K562 (cell line): ENCODE data around the gene AACS. TPM values are rescaled to one million over a fixed set of nuclear protein-coding genes. Genes with fewer than 3 reads are reported as not detected.

Experiments used
- ATAC-seq: fragments of 200-7000 bp; cut with Tn5 transposase; 3 replicates; pipeline ENCODE4 v1.9.1; 2020; ENCODE audit warnings: moderate library complexity
- BruUV-seq: library from RNA; stranded (reverse); fragments of 400-500 nt; replicated peaks from 2 replicates; lab custom pipeline; 2021; lab: Mats Ljungman, UMichigan
- CTCF ChIA-PET: fragments of 300-600 bp; formaldehyde crosslinking; extraction: SDS; loops from one replicate; lab custom pipeline; 2021; ENCODE audit warnings: low intra/inter-chr PET ratio; lab: Yijun Ruan, JAX
- POLR2A ChIA-PET: fragments of 300-600, 350-650 bp; sonication (Branson Sonifier 250); formaldehyde crosslinking; extraction: SDS; loops from one replicate; lab custom pipeline; 2021; ENCODE audit warnings: antibody characterized with exemption, inconsistent platforms; lab: Yijun Ruan, JAX
- DNase-seq, 4 experiments: peaks; one replicate each; pipeline versions ENCODE4 v3.0.0 to v3.0.0-alpha.2; 2011 to 2018; ENCODE audit warnings: low spot score in 3 of 4, mixed read lengths in 3 of 4; ENCODE audit errors: extremely low read depth in 1 of 4
- FAIRE-seq: peaks from 2 replicates; lab custom pipeline; 2011; peaks lifted over from hg19 to GRCh38; lab: Jason Lieb, UNC
- H2AFZ ChIP-seq: 2 replicates; pipeline ENCODE4 v1.6.0; 2011; ENCODE audit warnings: low read depth, low read length, control low read depth, inconsistent platforms
- H3K27ac ChIP-seq: fragments of 200-600 bp; 3 replicates; pipeline ENCODE4 v1.8.0; 2011; ENCODE audit warnings: low read depth, mild to moderate bottlenecking, control low read depth, inconsistent platforms, low read length, moderate library complexity, mixed read lengths; ENCODE audit errors: extremely low read depth
- H3K27me3 ChIP-seq, 2 experiments: fragments of 300-600 bp in 1 of 2; 2 replicates in 1 of 2; 3 replicates in 1 of 2; pipeline versions ENCODE4 v1.6.0 to v1.8.0; 2011; ENCODE audit warnings: inconsistent platforms in 2 of 2, low read length in 2 of 2, mild to moderate bottlenecking in 1 of 2, mixed read lengths in 1 of 2, moderate library complexity in 1 of 2; ENCODE audit not compliant: control insufficient read depth in 2 of 2, insufficient read depth in 2 of 2
- H3K36me3 ChIP-seq: fragments of 300-600 bp; 3 replicates; pipeline ENCODE4 v1.8.0; 2011; ENCODE audit warnings: mild to moderate bottlenecking, low read length, inconsistent platforms; ENCODE audit not compliant: control insufficient read depth, insufficient read depth
- H3K4me1 ChIP-seq, 2 experiments: fragments of 200-600 bp in 1 of 2; replicated peaks in 1 of 2; 2 replicates in 1 of 2; 3 replicates in 1 of 2; pipeline versions ENCODE4 v1.5.1 to v1.8.0; 2011; ENCODE audit warnings: inconsistent platforms in 2 of 2, low read length in 2 of 2, mild to moderate bottlenecking in 1 of 2, mixed read lengths in 1 of 2, moderate library complexity in 1 of 2; ENCODE audit not compliant: control insufficient read depth in 2 of 2, insufficient read depth in 2 of 2
- H3K4me2 ChIP-seq: 2 replicates; pipeline ENCODE4 v1.6.1; 2011; ENCODE audit warnings: low read length, control low read depth, inconsistent platforms, mixed read lengths; ENCODE audit not compliant: insufficient read depth
- H3K4me3 ChIP-seq: fragments of 200-600 bp; sonication (generic), shearing (Covaris generic); 2 replicates; pipeline ENCODE4 v1.5.1; 2016; ENCODE audit warnings: control low read depth, inconsistent platforms
- H3K79me2 ChIP-seq: fragments of 200-600 bp; 3 replicates; pipeline ENCODE4 v1.8.0; 2011; ENCODE audit warnings: low read length, inconsistent platforms; ENCODE audit not compliant: control insufficient read depth, insufficient read depth
- H3K9ac ChIP-seq, 2 experiments: 2 replicates each; pipeline versions ENCODE4 v1.6.0 to v1.6.1; 2011; ENCODE audit warnings: low read depth in 2 of 2, low read length in 2 of 2, control low read depth in 1 of 2, inconsistent platforms in 1 of 2, mild to moderate bottlenecking in 1 of 2, mixed read lengths in 1 of 2; ENCODE audit not compliant: insufficient read depth in 1 of 2
- H3K9me1 ChIP-seq: one replicate; pipeline ENCODE4 v1.6.0; 2011; ENCODE audit warnings: inconsistent platforms, mild to moderate bottlenecking, low read length, moderate library complexity; ENCODE audit not compliant: control insufficient read depth, insufficient read depth
- H3K9me3 ChIP-seq: replicated peaks from 2 replicates; pipeline ENCODE4 v1.5.1; 2011; ENCODE audit warnings: low read depth, low read length, inconsistent platforms; ENCODE audit not compliant: control insufficient read depth, insufficient read depth
- H4K20me1 ChIP-seq: replicated peaks from 2 replicates; pipeline ENCODE4 v1.6.1; 2011; ENCODE audit warnings: low read length, inconsistent platforms, mixed read lengths; ENCODE audit not compliant: control insufficient read depth, insufficient read depth
- ADNP ChIP-seq: fragments of 200-800 bp; sonication (Bioruptor generic); IDR thresholded peaks from 2 replicates; pipeline ENCODE4 v1.6.1; 2016; ENCODE audit warnings: missing genetic modification characterization, missing compliant biosample characterization
- BRD9 ChIP-seq: fragments of 450-650 bp; IDR thresholded peaks from 2 replicates; pipeline ENCODE4 v1.6.1; 2018; ENCODE audit warnings: low read depth; ENCODE audit not compliant: partially characterized antibody
- DPF2 ChIP-seq: fragments of 450-650 bp; IDR thresholded peaks from 2 replicates; pipeline ENCODE4 v1.6.1; 2016
- HDAC3 ChIP-seq: fragments of 450-650 bp; IDR thresholded peaks from 2 replicates; pipeline ENCODE4 v1.6.1; 2018; ENCODE audit warnings: borderline replicate concordance, mild to moderate bottlenecking, moderate library complexity; ENCODE audit not compliant: partially characterized antibody
- KLF6 ChIP-seq: fragments of 250-450 bp; sonication (Bioruptor Pico); IDR thresholded peaks from 2 replicates; pipeline ENCODE4 v1.4.0; 2020; ENCODE audit warnings: mild to moderate bottlenecking, moderate library complexity, borderline replicate concordance
- NFIC ChIP-seq: fragments of 450-650 bp; IDR thresholded peaks from 2 replicates; pipeline ENCODE4 v1.6.1; 2017; ENCODE audit warnings: mild to moderate bottlenecking, inconsistent platforms
- SRSF3 ChIP-seq: fragments of 200-400 bp; formaldehyde crosslinking; IDR thresholded peaks from 2 replicates; pipeline ENCODE4 v1.6.1; 2016; ENCODE audit warnings: mild to moderate bottlenecking, low read length, moderate library complexity; ENCODE audit not compliant: insufficient read depth
- U2AF2 ChIP-seq: fragments of 200-400 bp; formaldehyde crosslinking; optimal IDR thresholded peaks from 2 replicates; pipeline ENCODE3; 2017; ENCODE audit warnings: low read depth, mild to moderate bottlenecking, low read length
- ZBTB9 ChIP-seq: fragments of 450-650 bp; formaldehyde crosslinking; IDR thresholded peaks from 2 replicates; pipeline ENCODE4 v1.4.0; 2020; ENCODE audit warnings: mild to moderate bottlenecking, moderate library complexity
- ZKSCAN8 ChIP-seq: fragments of 200-800 bp; sonication (Bioruptor generic); IDR thresholded peaks from 2 replicates; pipeline ENCODE4 v1.6.1; 2016; ENCODE audit warnings: missing genetic modification characterization, missing compliant biosample characterization
- ZNF445 ChIP-seq: fragments of 250-450 bp; sonication (Bioruptor Pico); IDR thresholded peaks from 2 replicates; pipeline ENCODE4 v1.4.0; 2020; ENCODE audit warnings: low read depth, mild to moderate bottlenecking, moderate library complexity
- WGBS: fragments of 100-300 bp; shearing (Covaris generic); methylation state at CpG from one replicate; pipeline ENCODE4 v1.1.6; 2016; ENCODE audit warnings: low coverage, mixed read lengths; ENCODE audit not compliant: insufficient coverage; ENCODE audit errors: missing lambda C conversion rate; 5-methylcytosine and 5-hydroxymethylcytosine counted together
- in situ Hi-C: fragments of 300-500 bp; cut with MboI; formaldehyde crosslinking; loops from 4 replicates; pipeline ENCODE4 v1.15.0; 2018; ENCODE audit warnings: inconsistent platforms, mixed read lengths
- intact Hi-C: fragments of 100-400 bp; cut with micrococcal nuclease; formaldehyde crosslinking; loops from 2 replicates; pipeline ENCODE4 v1.14.2; 2022
- polyA plus RNA-seq, 8 experiments: library from polyadenylated mRNA; depleted of rRNA in 4 of 8; stranded (reverse) in 5 of 8; unstranded in 3 of 8; fragments of >200 nt; fragmentation: Nextera tagmentation in 2 of 8; fragmentation: Illumina TruSeq in 1 of 8; extraction: Ambion mirVana in 2 of 8; extraction: Trizol in 1 of 8; gene quantifications; 2 replicates each; pipeline versions ENCODE4 v1.2.1 to v1.2.3, GENCODE V29; 2011 to 2014; ENCODE audit warnings: inconsistent platforms in 1 of 8, missing spikeins in 1 of 8
- total RNA-seq, 7 experiments: library from RNA; depleted of rRNA in 6 of 7; stranded (reverse); fragments of >200 nt in 6 of 7; fragmentation: Illumina TruSeq in 2 of 7; extraction: Trizol in 2 of 7; gene quantifications; 2 replicates each; pipeline versions ENCODE4 v1.2.1 to v1.2.3, GENCODE V29; 2011 to 2021; ENCODE audit warnings: low replicate concordance in 1 of 7
- TF ChIP-seq, protein P1 (sequence below): sonication (generic); formaldehyde crosslinking; IDR thresholded peaks from 2 replicates; pipeline ENCODE4 v1.8.1; 2023; ENCODE audit warnings: mild to moderate bottlenecking, missing genetic modification reagents

AACS gene
- total and polyA plus RNA-seq, 9 of the 15 experiments (the other 6 are each of a cell fraction or from before 2014, with no cell fraction given), result 2.4 to 13.0 (median 6.0) TPM

- no peak for TF ChIP-seq ADNP (tag)
- no peak for TF ChIP-seq ZBTB9 (CRISPR knock-in tag)
- no peak for TF ChIP-seq KLF6
These were observed 122.8 kb downstream of the AACS start (continued) for GRCh38 chr12:125187780-125188741.

DNA sequence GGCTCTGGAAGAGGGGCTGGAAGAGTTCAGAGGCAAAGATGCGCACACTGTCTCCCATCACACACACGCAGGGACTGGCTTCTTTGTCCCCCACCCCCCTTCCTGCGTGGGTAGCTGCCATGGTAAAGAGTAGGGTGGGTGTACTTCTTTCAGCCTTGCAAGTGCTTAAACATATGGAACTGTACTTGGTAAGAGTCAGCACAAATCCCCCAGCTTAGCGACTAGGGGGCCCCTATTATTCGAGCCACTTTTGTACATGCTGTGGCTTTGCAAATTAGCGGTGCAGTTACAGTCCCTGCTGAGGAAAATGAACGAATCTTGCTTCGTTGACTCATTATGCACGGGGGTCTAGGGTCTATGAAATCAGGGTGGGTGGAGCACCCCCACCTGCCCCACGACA, 123.8 kb downstream of the AACS start:
- no peak for ATAC-seq
- no peaks in the 10 kb centered on the region for H3K79me2 ChIP-seq
- peaks cover 19 to 55% of the 10 kb centered on the region in 2 experiments for H3K27me3 ChIP-seq
- no peak overlapping the region for H3K4me3 ChIP-seq
- peaks cover 0 to 20% of the 10 kb centered on the region in 2 experiments; a peak in 2 of 5 replicates for H3K4me1 ChIP-seq
- TF ChIP-seq NFIC (no peak), BRD9 (no peak), ZKSCAN8 (CRISPR knock-in tag) (no peak), HDAC3 (no peak), DPF2 (no peak), U2AF2 (no peak), ZNF445 (no peak), SRSF3 (no peak)
- TF ChIP-seq, protein P1, sequence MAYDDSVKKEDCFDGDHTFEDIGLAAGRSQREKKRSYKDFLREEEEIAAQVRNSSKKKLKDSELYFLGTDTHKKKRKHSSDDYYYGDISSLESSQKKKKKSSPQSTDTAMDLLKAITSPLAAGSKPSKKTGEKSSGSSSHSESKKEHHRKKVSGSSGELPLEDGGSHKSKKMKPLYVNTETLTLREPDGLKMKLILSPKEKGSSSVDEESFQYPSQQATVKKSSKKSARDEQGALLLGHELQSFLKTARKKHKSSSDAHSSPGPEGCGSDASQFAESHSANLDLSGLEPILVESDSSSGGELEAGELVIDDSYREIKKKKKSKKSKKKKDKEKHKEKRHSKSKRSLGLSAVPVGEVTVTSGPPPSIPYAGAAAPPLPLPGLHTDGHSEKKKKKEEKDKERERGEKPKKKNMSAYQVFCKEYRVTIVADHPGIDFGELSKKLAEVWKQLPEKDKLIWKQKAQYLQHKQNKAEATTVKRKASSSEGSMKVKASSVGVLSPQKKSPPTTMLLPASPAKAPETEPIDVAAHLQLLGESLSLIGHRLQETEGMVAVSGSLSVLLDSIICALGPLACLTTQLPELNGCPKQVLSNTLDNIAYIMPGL (CRISPR knock-in tag), result no peak
- TF ChIP-seq, all 486 proteins: peak for 0
- no TSS peak for BruUV-seq
- POLR2A ChIA-PET, result interaction anchor here (1.1 kb wide), 1 partner anchor 14 kb away, joined by 3 read pairs; no protein-coding TSS in a partner anchor
- FAIRE-seq, result no peak
- DNase-seq, result no peak
- in situ Hi-C loops, result no loop called here
- peaks cover 7% of the 10 kb centered on the region; the same call in 1 of the 2 replicates for H4K20me1 ChIP-seq
- intact Hi-C loops, result loop anchor here (10.0 kb wide), 1 partner anchor 146 kb away; no protein-coding TSS in a partner anchor
- H3K36me3 ChIP-seq, result no peaks in the 10 kb centered on the region
- 5% methylated on average over 10 of the region's 10 CpGs for WGBS
- no peak overlapping the region for H2AFZ ChIP-seq
- H3K27ac ChIP-seq, result no peak overlapping the region
- CTCF ChIA-PET, result no interaction called here
- no peaks in the 10 kb centered on the region for H3K9me1 ChIP-seq
- no peak overlapping the region for H3K4me2 ChIP-seq
- H3K9ac ChIP-seq, result no peak overlapping the region
- no peaks in the 10 kb centered on the region for H3K9me3 ChIP-seq
